ENCODE measurements around the gene REL.

The REL gene

DNA sequence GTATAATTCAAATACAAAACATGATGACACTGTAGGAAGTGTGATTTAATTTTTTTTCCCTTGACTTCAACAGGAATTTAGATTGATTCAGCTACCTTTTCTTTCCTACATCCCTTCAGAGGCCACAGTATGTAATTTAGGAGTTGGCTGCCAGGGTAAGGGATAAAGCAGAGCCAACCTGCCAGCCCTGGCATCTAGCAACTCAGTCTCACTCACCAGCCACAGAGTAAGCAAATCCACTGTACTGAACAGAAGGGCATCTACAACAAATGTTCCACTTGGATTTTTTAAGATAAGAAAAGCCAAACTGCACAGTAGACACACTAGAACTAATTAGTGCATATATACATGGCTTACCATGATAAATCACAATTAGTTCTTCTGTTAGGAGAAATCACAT is 81.8 kb downstream of the REL start:
- TF ChIP-seq TAF1 (IDR thresholded peaks at IDR 0.05; ENCODE audit: borderline replicate concordance, insufficient read depth, low read length) (no peak), REST (IDR thresholded peaks at IDR 0.05; ENCODE audit: insufficient read depth in 1 of 2, low read depth in 2 of 2, low read length in 2 of 2) (no peak), SIN3A (IDR thresholded peaks at IDR 0.05; ENCODE audit: borderline replicate concordance, insufficient read depth, low read length) (no peak), POLR2AphosphoS5 (IDR thresholded peaks at IDR 0.05; ENCODE audit: low read depth, low read length) (no peak), FOXP2 (optimal IDR thresholded peaks at IDR 0.05; ENCODE audit: borderline replicate concordance, extremely low read depth, extremely low read length, insufficient read depth) (no peak)

GRCh38 chr2:60964651-60965498 is 83.5 kb downstream of the REL start:
- no peak for TF ChIP-seq TAF1 (IDR thresholded peaks at IDR 0.05; ENCODE audit: borderline replicate concordance, insufficient read depth, low read length)
- TF ChIP-seq POLR2AphosphoS5 (IDR thresholded peaks at IDR 0.05; ENCODE audit: low read depth, low read length): no peak
- TF ChIP-seq FOXP2 (optimal IDR thresholded peaks at IDR 0.05; ENCODE audit: borderline replicate concordance, extremely low read depth, extremely low read length, insufficient read depth): no peak
- no peak for TF ChIP-seq REST (IDR thresholded peaks at IDR 0.05; ENCODE audit: insufficient read depth in 1 of 2, low read depth in 2 of 2, low read length in 2 of 2)
- no peak for TF ChIP-seq SIN3A (IDR thresholded peaks at IDR 0.05; ENCODE audit: borderline replicate concordance, insufficient read depth, low read length)

DNA sequence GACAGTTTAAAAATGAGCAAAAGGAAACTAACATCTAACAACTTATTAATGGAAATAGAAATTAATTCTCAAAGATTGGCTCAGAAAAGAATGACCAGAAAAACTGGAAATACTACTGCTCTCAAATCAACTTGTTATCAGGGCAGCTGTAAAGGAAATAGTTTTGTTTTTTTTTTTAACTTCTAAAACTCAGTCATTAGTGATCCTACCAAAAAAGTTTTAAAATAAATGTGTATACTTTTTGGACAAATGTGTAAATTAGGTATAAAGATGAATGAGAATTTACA is 84.1 kb downstream of the REL start:
- no peak for TF ChIP-seq FOXP2 (optimal IDR thresholded peaks at IDR 0.05; ENCODE audit: borderline replicate concordance, extremely low read depth, extremely low read length, insufficient read depth)
- TF ChIP-seq SIN3A (IDR thresholded peaks at IDR 0.05; ENCODE audit: borderline replicate concordance, insufficient read depth, low read length): no peak
- TF ChIP-seq TAF1 (IDR thresholded peaks at IDR 0.05; ENCODE audit: borderline replicate concordance, insufficient read depth, low read length): no peak
- no peak for TF ChIP-seq POLR2AphosphoS5 (IDR thresholded peaks at IDR 0.05; ENCODE audit: low read depth, low read length)
- no peak for TF ChIP-seq REST (IDR thresholded peaks at IDR 0.05; ENCODE audit: insufficient read depth in 1 of 2, low read depth in 2 of 2, low read length in 2 of 2)

DNA sequence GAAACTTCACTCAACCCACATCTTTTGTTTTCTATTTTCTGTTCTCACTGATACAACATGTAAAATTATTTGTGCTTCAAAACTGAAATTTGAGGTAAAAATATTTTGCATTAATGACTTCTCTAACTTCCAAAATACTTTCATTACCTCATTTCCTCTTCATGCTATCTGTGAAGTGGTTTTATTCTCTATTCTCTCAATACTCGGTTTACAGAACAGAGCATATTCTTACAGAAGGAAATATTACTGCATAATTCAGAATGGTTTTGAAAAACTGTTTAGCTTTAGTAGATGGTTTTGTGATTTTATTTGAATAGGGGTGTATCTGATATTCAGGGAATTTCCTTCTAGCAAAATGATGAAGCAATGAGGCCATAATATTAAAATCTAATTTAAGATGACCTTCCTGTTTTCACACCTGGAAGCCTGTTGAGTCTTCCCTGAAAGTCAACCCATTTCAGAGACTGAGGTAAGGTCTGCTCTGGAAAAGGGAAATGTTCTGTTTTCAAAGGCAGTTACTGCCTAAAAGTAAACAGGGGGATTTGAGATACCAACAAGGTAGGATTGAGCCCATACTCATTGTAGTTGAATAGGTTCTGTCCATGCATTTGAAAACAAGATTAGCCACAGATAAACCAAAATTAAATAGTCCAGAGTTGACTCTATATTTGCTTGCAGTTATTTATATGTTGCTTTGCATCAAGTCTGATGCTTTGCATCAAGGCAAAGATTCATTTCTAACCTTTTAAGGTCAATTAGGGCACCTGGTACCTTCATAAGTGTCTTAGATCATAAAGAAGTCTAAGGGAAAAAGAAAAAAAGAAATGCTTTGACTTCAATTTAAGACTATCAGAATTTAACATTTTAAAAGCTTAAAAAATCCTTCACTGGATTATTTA is 85.4 kb downstream of the REL start:
- no peak for TF ChIP-seq SIN3A (IDR thresholded peaks at IDR 0.05; ENCODE audit: borderline replicate concordance, insufficient read depth, low read length)
- no peak for TF ChIP-seq TAF1 (IDR thresholded peaks at IDR 0.05; ENCODE audit: borderline replicate concordance, insufficient read depth, low read length)
- no peak for TF ChIP-seq REST (IDR thresholded peaks at IDR 0.05; ENCODE audit: insufficient read depth in 1 of 2, low read depth in 2 of 2, low read length in 2 of 2)
- no peak for TF ChIP-seq FOXP2 (optimal IDR thresholded peaks at IDR 0.05; ENCODE audit: borderline replicate concordance, extremely low read depth, extremely low read length, insufficient read depth)
- no peak for TF ChIP-seq POLR2AphosphoS5 (IDR thresholded peaks at IDR 0.05; ENCODE audit: low read depth, low read length)
